IPS DF 6.9 (cell line): Measurements from ENCODE around the gene MRPL16.

Experiments
- DNase-seq: peaks from one replicate; pipeline ENCODE4 v3.0.0-alpha.2; 2013; ENCODE audit warnings: low read depth, low spot score
- H3K27ac ChIP-seq: one replicate; pipeline ENCODE4 v1.5.1; 2013; ENCODE audit warnings: low read length, control low read depth
- H3K27me3 ChIP-seq: 2 replicates; pipeline ENCODE4 v1.6.1; 2013; ENCODE audit warnings: mild to moderate bottlenecking, low read length; ENCODE audit not compliant: control insufficient read depth, insufficient read depth
- H3K36me3 ChIP-seq: 2 replicates; pipeline ENCODE4 v1.6.1; 2013; ENCODE audit warnings: low read length; ENCODE audit not compliant: control insufficient read depth, insufficient read depth
- H3K4me1 ChIP-seq: 2 replicates; pipeline ENCODE4 v1.6.1; 2013; ENCODE audit warnings: low read length; ENCODE audit not compliant: control insufficient read depth, insufficient read depth
- H3K4me3 ChIP-seq: 2 replicates; pipeline ENCODE4 v1.5.1; 2013; ENCODE audit warnings: mild to moderate bottlenecking, low read length
- H3K9me3 ChIP-seq: 2 replicates; pipeline ENCODE4 v1.6.1; 2013; ENCODE audit warnings: low read length, inconsistent platforms; ENCODE audit not compliant: control insufficient read depth, insufficient read depth
- WGBS: extraction: QIAGEN DNeasy Blood & Tissue Kit; methylation state at CpG from one replicate; pipeline ENCODE4 v1.1.7; 2013; ENCODE audit warnings: mixed read lengths, missing lambda C conversion rate; ENCODE audit not compliant: insufficient read length, insufficient coverage; 5-methylcytosine and 5-hydroxymethylcytosine counted together

The MRPL16 gene

GRCh38 chr11:59776210-59777066 is 34.1 kb downstream of the MRPL16 start:
- Histone ChIP-seq H3K4me3 (no peak overlapping the region), H3K27ac (no peak overlapping the region), H3K27me3 (no peaks in the 10 kb centered on the region), H3K4me1 (no peaks in the 10 kb centered on the region), H3K36me3 (no peaks in the 10 kb centered on the region), H3K9me3 (no peaks in the 10 kb centered on the region)
- DNase-seq = no peak
- no CpG with 5 or more reads among the region's 5 CpGs for WGBS

DNA sequence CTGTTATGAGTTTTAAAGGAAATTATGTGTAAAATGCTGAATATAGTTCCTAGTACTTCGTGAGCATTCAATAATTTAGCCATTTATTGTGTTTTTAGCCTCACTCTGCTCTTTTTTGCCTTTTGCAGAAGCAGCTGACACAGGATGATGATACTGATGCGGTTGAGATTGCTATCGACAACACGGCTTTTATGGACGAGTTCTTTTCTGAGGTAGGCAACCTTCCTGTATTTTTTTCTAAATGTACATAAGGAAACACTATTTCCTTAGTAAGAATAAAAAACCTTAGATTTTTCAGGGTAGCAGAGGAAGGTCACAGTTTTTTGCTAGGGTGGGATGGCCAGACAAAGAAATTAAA is 37.5 kb downstream of the MRPL16 start:
- DNase-seq = no peak
- Histone ChIP-seq H3K4me1 (no peaks in the 10 kb centered on the region), H3K4me3 (no peak overlapping the region), H3K36me3 (no peaks in the 10 kb centered on the region), H3K27ac (no peak overlapping the region), H3K27me3 (no peaks in the 10 kb centered on the region), H3K9me3 (no peaks in the 10 kb centered on the region)
- WGBS = no CpG with 5 or more reads among the region's 5 CpGs

GRCh38 chr11:59771605-59772004 is 39.0 kb downstream of the MRPL16 start:
- WGBS = no CpG with 5 or more reads among the region's 4 CpGs
- no peak for DNase-seq
- H3K36me3 ChIP-seq = no peaks in the 10 kb centered on the region
- H3K9me3 ChIP-seq = no peaks in the 10 kb centered on the region
- no peak overlapping the region for H3K27ac ChIP-seq
- H3K27me3 ChIP-seq = no peaks in the 10 kb centered on the region
- H3K4me3 ChIP-seq = no peak overlapping the region
- H3K4me1 ChIP-seq = no peaks in the 10 kb centered on the region

DNA sequence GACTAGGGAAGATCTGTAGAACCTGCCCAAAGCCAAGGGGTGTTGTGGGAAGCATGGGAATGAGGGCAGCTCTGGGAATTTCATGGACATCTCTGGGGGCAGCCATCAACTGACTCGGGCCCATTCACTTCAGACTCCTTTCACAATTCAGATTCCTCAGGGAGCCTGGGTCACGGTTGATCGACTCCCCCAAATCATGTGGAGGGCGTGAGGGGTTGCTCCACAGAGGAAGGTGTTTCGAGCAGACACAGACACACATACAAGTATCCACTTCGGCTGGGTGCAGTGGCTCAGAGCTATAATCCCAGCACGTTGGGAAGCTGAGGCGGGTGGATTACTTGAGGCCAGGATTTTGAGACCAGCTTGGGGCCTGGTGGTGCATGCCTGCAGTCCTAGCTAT is 39.7 kb downstream of the MRPL16 start:
- H3K4me3 ChIP-seq = no peak overlapping the region
- no peak for DNase-seq
- no CpG with 5 or more reads among the region's 8 CpGs for WGBS
- no peaks in the 10 kb centered on the region for H3K36me3 ChIP-seq
- H3K27ac ChIP-seq = no peak overlapping the region
- H3K4me1 ChIP-seq = no peaks in the 10 kb centered on the region
- H3K9me3 ChIP-seq = no peaks in the 10 kb centered on the region
- no peaks in the 10 kb centered on the region for H3K27me3 ChIP-seq

- WGBS = 100% methylated on average over 2 of the region's 3 CpGs
- Histone ChIP-seq H3K4me1 (no peaks in the 10 kb centered on the region), H3K27me3 (no peaks in the 10 kb centered on the region), H3K36me3 (no peaks in the 10 kb centered on the region), H3K9me3 (no peaks in the 10 kb centered on the region), H3K27ac (no peak overlapping the region), H3K4me3 (no peak overlapping the region)
- no peak for DNase-seq
These were observed 40.3 kb downstream of the MRPL16 start for GRCh38 chr11:59770319-59770718.

GRCh38 chr11:59769828-59770227 is 40.8 kb downstream of the MRPL16 start:
- Histone ChIP-seq H3K27me3 (no peaks in the 10 kb centered on the region), H3K27ac (no peak overlapping the region), H3K4me3 (no peak overlapping the region), H3K9me3 (no peaks in the 10 kb centered on the region), H3K4me1 (no peaks in the 10 kb centered on the region), H3K36me3 (no peaks in the 10 kb centered on the region)
- WGBS = 100% methylated on average over 4 of the region's 4 CpGs
- DNase-seq = no peak

- Histone ChIP-seq H3K27ac (no peak overlapping the region), H3K4me3 (no peak overlapping the region), H3K9me3 (no peaks in the 10 kb centered on the region), H3K4me1 (no peaks in the 10 kb centered on the region), H3K27me3 (no peaks in the 10 kb centered on the region), H3K36me3 (no peaks in the 10 kb centered on the region)
- no peak for DNase-seq
- no CpG with 5 or more reads among the region's 7 CpGs for WGBS
These were observed 41.5 kb downstream of the MRPL16 start for GRCh38 chr11:59769111-59769510.

- no peaks in the 10 kb centered on the region for H3K9me3 ChIP-seq
- no peak overlapping the region for H3K27ac ChIP-seq
- H3K27me3 ChIP-seq = no peaks in the 10 kb centered on the region
- WGBS = no CpG with 5 or more reads among the region's 1 CpG
- no peaks in the 10 kb centered on the region for H3K4me1 ChIP-seq
- no peak overlapping the region for H3K4me3 ChIP-seq
- no peak for DNase-seq
- H3K36me3 ChIP-seq = no peaks in the 10 kb centered on the region
These were observed 43.4 kb downstream of the MRPL16 start for GRCh38 chr11:59767225-59767611.

- no peak overlapping the region for H3K4me3 ChIP-seq
- H3K27me3 ChIP-seq = no peaks in the 10 kb centered on the region
- H3K4me1 ChIP-seq = no peaks in the 10 kb centered on the region
- WGBS = no CpG with 5 or more reads among the region's 6 CpGs
- no peak overlapping the region for H3K27ac ChIP-seq
- H3K36me3 ChIP-seq = no peaks in the 10 kb centered on the region
- H3K9me3 ChIP-seq = no peaks in the 10 kb centered on the region
- DNase-seq = no peak
These were observed 43.9 kb downstream of the MRPL16 start for GRCh38 chr11:59766542-59767224.

DNA sequence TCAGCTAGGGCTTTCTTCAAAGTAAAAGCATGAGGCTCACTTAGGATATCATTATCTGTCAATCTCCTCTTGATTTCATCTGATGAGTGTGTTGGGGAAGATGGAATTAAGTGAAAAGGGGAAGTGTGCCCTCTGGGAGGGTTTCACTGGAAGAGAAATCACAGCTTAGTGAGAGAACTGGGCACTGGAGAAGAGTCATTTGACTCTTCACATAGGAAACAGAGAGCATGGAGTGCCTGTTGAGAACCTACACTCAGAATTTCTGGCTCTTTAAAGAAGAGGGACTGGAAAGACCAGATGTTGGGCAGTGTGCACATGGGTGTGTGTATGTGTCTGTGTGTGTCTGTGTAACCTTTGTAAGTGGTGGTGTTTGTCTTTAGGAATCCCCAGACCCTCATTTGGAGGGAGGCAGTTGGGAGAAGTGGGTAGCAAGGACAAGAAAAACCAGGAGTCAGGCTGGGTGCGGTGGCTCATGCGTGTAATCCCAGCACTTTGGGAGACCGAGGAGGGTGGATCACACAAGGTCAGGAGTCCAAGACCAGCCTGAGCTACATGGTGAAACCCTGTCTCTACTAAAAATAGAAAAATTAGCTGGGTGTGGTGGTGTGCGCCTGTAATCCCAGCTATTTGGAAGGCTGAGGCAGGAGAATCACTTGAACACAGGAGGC is 45.4 kb downstream of the MRPL16 start:
- Histone ChIP-seq H3K4me3 (no peak overlapping the region), H3K27me3 (no peaks in the 10 kb centered on the region), H3K27ac (no peak overlapping the region), H3K9me3 (no peaks in the 10 kb centered on the region), H3K4me1 (no peaks in the 10 kb centered on the region), H3K36me3 (no peaks in the 10 kb centered on the region)
- no CpG with 5 or more reads among the region's 4 CpGs for WGBS
- no peak for DNase-seq
